Common myeloid progenitor, CD34-positive (primary cell): Measurements from ENCODE around the gene YBX3. TPM values are rescaled to one million over a fixed set of nuclear protein-coding genes. Genes with fewer than 3 reads are reported as not detected.

ENCODE experiments used
- CTCF ChIA-PET: fragments of 350-600 bp; sonication (Branson Sonifier 250); formaldehyde crosslinking; loops from one replicate; lab custom pipeline; 2021; ENCODE audit warnings: antibody characterized with exemption; lab: Charles Lee
- POLR2A ChIA-PET: fragments of 350-600 bp; sonication (Branson Sonifier 250); formaldehyde crosslinking; loops from one replicate; lab custom pipeline; 2021; ENCODE audit warnings: antibody characterized with exemption; lab: Charles Lee
- DNase-seq, 3 donors: peaks; one replicate each; pipeline versions ENCODE4 v3.0.0 to v3.0.0-alpha.2; 2013
- H3K27ac ChIP-seq, 2 experiments: 1 replicate in 1 of 2; 2 replicates in 1 of 2; pipeline ENCODE4 v1.7.0; 2013; ENCODE audit warnings: inconsistent platforms in 2 of 2, low read length in 2 of 2, mild to moderate bottlenecking in 2 of 2, low read depth in 1 of 2, moderate library complexity in 1 of 2; ENCODE audit not compliant: severe bottlenecking in 2 of 2, insufficient read depth in 1 of 2, poor library complexity in 1 of 2
- H3K27me3 ChIP-seq, 5 experiments: replicated peaks in 2 of 5; 1 replicate in 3 of 5; 2 replicates in 2 of 5; pipeline versions ENCODE4 v1.6.1 to v1.7.0; 2013; ENCODE audit warnings: low read length in 4 of 5, mild to moderate bottlenecking in 2 of 5, moderate library complexity in 2 of 5, inconsistent platforms in 1 of 5; ENCODE audit not compliant: insufficient read depth in 5 of 5, control insufficient read depth in 4 of 5
- H3K36me3 ChIP-seq, 4 experiments: 1 replicate in 2 of 4; 2 replicates in 2 of 4; pipeline versions ENCODE4 v1.6.1 to v1.7.0; 2013; ENCODE audit warnings: low read length in 3 of 4, control low read depth in 1 of 4, mild to moderate bottlenecking in 1 of 4; ENCODE audit not compliant: control insufficient read depth in 4 of 4, insufficient read depth in 4 of 4
- H3K4me1 ChIP-seq, 4 experiments: 1 replicate in 3 of 4; 2 replicates in 1 of 4; pipeline versions ENCODE4 v1.6.1 to v1.7.1; 2013; ENCODE audit warnings: low read length in 3 of 4, mild to moderate bottlenecking in 3 of 4, control low read depth in 1 of 4, inconsistent platforms in 1 of 4, moderate library complexity in 1 of 4; ENCODE audit not compliant: control insufficient read depth in 4 of 4, insufficient read depth in 4 of 4; ENCODE audit errors: control extremely low read depth in 1 of 4
- H3K4me3 ChIP-seq, 7 experiments: 1 replicate in 4 of 7; 2 replicates in 3 of 7; pipeline versions ENCODE4 v1.5.1 to v1.7.0; 2013; ENCODE audit warnings: mild to moderate bottlenecking in 7 of 7, low read length in 6 of 7, moderate library complexity in 6 of 7, inconsistent platforms in 2 of 7, low read depth in 2 of 7, control low read depth in 1 of 7; ENCODE audit not compliant: insufficient read depth in 4 of 7, control insufficient read depth in 1 of 7; ENCODE audit errors: extremely low read depth in 1 of 7
- H3K9me3 ChIP-seq, 5 experiments: 1 replicate in 4 of 5; 2 replicates in 1 of 5; pipeline versions ENCODE4 v1.6.1 to v1.7.1; 2013; ENCODE audit warnings: low read length in 4 of 5, mild to moderate bottlenecking in 2 of 5, inconsistent platforms in 1 of 5, low read depth in 1 of 5, moderate library complexity in 1 of 5; ENCODE audit not compliant: control insufficient read depth in 4 of 5, insufficient read depth in 2 of 5; ENCODE audit errors: control extremely low read depth in 1 of 5
- WGBS: methylation state at CpG from one replicate; pipeline ENCODE4 v1.1.5; 2013; ENCODE audit not compliant: insufficient coverage; 5-methylcytosine and 5-hydroxymethylcytosine counted together
- polyA plus RNA-seq: library from polyadenylated mRNA; unstranded; fragments of 120-200 nt; gene quantifications from one replicate; pipeline ENCODE4 v1.2.1, GENCODE V29; 2013

YBX3 gene
- 655 TPM for polyA plus RNA-seq

DNA sequence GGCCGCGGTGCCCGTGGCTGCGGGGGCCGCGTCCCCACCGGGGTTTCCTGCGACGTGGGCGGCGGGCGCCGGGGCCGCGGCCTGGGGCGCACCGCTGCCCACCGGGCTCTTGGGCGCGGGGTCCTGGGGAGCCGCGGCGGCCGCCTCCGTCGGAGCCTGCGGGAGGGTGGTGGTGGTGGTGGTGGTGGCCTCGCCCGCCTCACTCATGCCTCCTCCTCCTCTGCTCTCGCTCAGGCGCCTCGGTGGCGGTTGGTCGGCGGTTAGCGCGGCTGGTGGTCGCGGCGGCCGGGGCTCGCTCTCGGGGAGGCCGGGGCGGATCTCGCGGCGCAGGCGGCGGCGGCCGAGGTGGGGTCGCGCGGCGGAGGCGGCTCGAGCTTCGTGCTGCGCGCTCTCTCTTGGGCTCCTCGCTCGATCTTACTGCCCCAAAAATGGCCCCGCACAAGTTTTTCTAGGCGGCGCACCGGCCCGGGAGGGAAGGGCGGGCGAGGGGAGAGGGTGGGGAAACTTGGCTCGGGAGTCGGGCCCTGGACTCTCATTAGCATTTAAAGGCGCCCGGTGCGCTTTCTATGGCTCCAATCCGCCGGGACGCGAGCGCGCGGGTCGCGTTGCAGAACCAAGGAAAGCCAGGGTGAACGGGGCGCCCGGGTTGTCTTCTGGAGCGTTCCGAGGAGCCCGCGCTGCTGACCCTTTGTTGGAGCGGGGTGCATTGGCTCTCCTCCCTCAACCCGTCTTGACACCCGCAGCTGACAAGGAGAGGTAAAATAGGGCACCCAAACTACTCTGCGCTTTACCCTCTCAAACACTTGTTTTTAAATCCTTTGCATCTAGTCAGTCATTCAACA, at the start of gene YBX3:
YBX3 (minus strand) TSS at position 419 of the 842 bp plus-strand sequence; CDS start at position 207, 212 bp downstream.
- Histone ChIP-seq H3K36me3 (peaks cover 4 to 16% (median 5%) of the 10 kb centered on the region in 4 experiments), H3K4me1 (peaks cover 10 to 51% (median 38%) of the 10 kb centered on the region in 4 experiments), H3K4me3 (peak within 1 kb of the TSS; percentile 87 to 99 (median 94)), H3K9me3 (no peaks in the 10 kb centered on the region), H3K27me3 (no peaks in the 10 kb centered on the region), H3K27ac (peak within 1 kb of the TSS; percentile 97 to 98)
- DNase-seq, result peak; percentile 72 to 85 (median 80)
- POLR2A ChIA-PET, result interaction anchor here (0.5 to 1.3 kb wide), 4 partner anchors 10 to 515 kb away, joined by 3 to 4 read pairs (median 4); no protein-coding TSS in a partner anchor
- under 1% methylated on average over 60 of the region's 95 CpGs for WGBS
- CTCF ChIA-PET, result interaction anchor here (0.7 to 2.0 kb wide), 6 partner anchors 11 to 1774 kb away, joined by 3 to 5 read pairs (median 3); partner anchors contain the start of gene M6PR

GRCh38 chr12:10771132-10771733, 48.1 kb upstream of the YBX3 start:
- Histone ChIP-seq H3K4me3 (no peak overlapping the region), H3K27ac (no peak overlapping the region), H3K4me1 (no peaks in the 10 kb centered on the region), H3K27me3 (peaks cover 0 to 4% (median 2%) of the 10 kb centered on the region in 5 experiments), H3K36me3 (no peaks in the 10 kb centered on the region), H3K9me3 (no peaks in the 10 kb centered on the region)
- CTCF ChIA-PET, result interaction anchor here (0.6 to 8.3 kb wide), 14 partner anchors 9 to 777 kb away, joined by 3 to 87 read pairs (median 3); no protein-coding TSS in a partner anchor
- DNase-seq, result peak; percentile 46 to 76 (median 65)
- WGBS, result no CpG with 5 or more reads among the region's 1 CpG
- POLR2A ChIA-PET, result interaction anchor here (0.6 kb wide), 1 partner anchor 733 kb away, joined by 3 read pairs; no protein-coding TSS in a partner anchor

- Histone ChIP-seq H3K4me3 (no peak overlapping the region), H3K27me3 (no peaks in the 10 kb centered on the region), H3K27ac (no peak overlapping the region), H3K36me3 (no peaks in the 10 kb centered on the region), H3K4me1 (no peaks in the 10 kb centered on the region), H3K9me3 (peaks cover 0 to 17% (median 11%) of the 10 kb centered on the region in 5 experiments)
- ChIA-PET POLR2A (interaction anchor here (1.6 kb wide), 1 partner anchor 10 kb away, joined by 6 read pairs; no protein-coding TSS in a partner anchor), CTCF (interaction anchor here (1.5 kb wide), 1 partner anchor 8 kb away, joined by 4 read pairs; no protein-coding TSS in a partner anchor)
- WGBS, result 100% methylated on average over 1 of the region's 2 CpGs
- DNase-seq, result no peak
Observed at GRCh38 chr12:10759657-10760056, 36.5 kb upstream of the YBX3 start.

GRCh38 chr12:10756194-10756593, 33.1 kb upstream of the YBX3 start:
- no peak overlapping the region for H3K27ac ChIP-seq
- CTCF ChIA-PET, result no interaction called here
- H3K4me3 ChIP-seq, result no peak overlapping the region
- no peaks in the 10 kb centered on the region for H3K4me1 ChIP-seq
- DNase-seq, result no peak
- WGBS, result 100% methylated on average over 4 of the region's 4 CpGs
- H3K9me3 ChIP-seq, result peaks cover 0 to 16% (median 11%) of the 10 kb centered on the region in 5 experiments
- H3K27me3 ChIP-seq, result no peaks in the 10 kb centered on the region
- no peaks in the 10 kb centered on the region for H3K36me3 ChIP-seq
- POLR2A ChIA-PET, result no interaction called here

- Histone ChIP-seq H3K4me1 (peaks cover 0 to 7% (median 5%) of the 10 kb centered on the region in 4 experiments), H3K27ac (no peak overlapping the region), H3K27me3 (no peaks in the 10 kb centered on the region), H3K9me3 (peaks cover 0 to 16% (median 11%) of the 10 kb centered on the region in 5 experiments), H3K36me3 (no peaks in the 10 kb centered on the region), H3K4me3 (no peak overlapping the region)
- POLR2A ChIA-PET, result no interaction called here
- CTCF ChIA-PET, result interaction anchor here (1.0 to 1.3 kb wide), 2 partner anchors 10 to 517 kb away, joined by 4 to 5 read pairs; no protein-coding TSS in a partner anchor
- 85% methylated on average over 3 of the region's 4 CpGs for WGBS
- DNase-seq, result no peak
Observed at GRCh38 chr12:10753059-10753458, 29.9 kb upstream of the YBX3 start.

DNA sequence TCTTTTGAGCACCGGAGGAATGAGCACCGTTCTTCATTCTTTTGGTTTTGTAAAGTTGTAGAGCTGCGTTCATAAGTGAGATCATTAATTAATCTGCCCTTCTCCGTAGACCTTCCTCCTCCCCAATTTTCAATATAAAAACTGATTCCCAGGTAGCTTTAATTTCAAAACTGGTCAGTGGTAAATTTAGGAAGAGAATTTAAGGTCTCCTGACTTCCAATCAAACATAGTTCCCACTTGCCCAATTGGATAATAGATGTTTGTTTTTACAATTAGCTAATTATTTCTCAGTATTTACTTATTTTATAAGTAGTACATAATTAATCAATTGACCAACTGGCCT, 27.2 kb upstream of the YBX3 start:
- no peak overlapping the region for H3K27ac ChIP-seq
- POLR2A ChIA-PET, result interaction anchor here (1.3 kb wide), 1 partner anchor 10 kb away, joined by 6 read pairs; no protein-coding TSS in a partner anchor
- DNase-seq, result no peak
- CTCF ChIA-PET, result interaction anchor here (0.5 to 2.2 kb wide), 19 partner anchors 10 to 1705 kb away, joined by 3 to 13 read pairs (median 4); no protein-coding TSS in a partner anchor
- peaks cover 0 to 7% (median 5%) of the 10 kb centered on the region in 4 experiments for H3K4me1 ChIP-seq
- peaks cover 0 to 4% (median under 1%) of the 10 kb centered on the region in 5 experiments for H3K9me3 ChIP-seq
- WGBS, result no CpG with 5 or more reads among the region's 4 CpGs
- H3K4me3 ChIP-seq, result peak overlapping the region in 2 of 7 experiments; percentile 58 to 63
- H3K36me3 ChIP-seq, result no peaks in the 10 kb centered on the region
- H3K27me3 ChIP-seq, result no peaks in the 10 kb centered on the region
